GM18508 (cell line): ENCODE measurements around the gene SCAANT1.

Experiments
- ATAC-seq: cut with Tn5 transposase; IDR thresholded peaks from one replicate; pipeline ENCODE4 v1.9.1; 2021; ENCODE audit warnings: moderate number of reproducible peaks; ENCODE audit not compliant: insufficient read depth, unreplicated experiment

The SCAANT1 gene

GRCh38 chr3:63905731-63906620 is 6.2 kb downstream of the SCAANT1 start:
- no peak for ATAC-seq

- no peak for ATAC-seq
These were observed 11.7 kb downstream of the SCAANT1 start for GRCh38 chr3:63900459-63900858.

- ATAC-seq, result no peak
These were observed 12.2 kb downstream of the SCAANT1 start for GRCh38 chr3:63900010-63900409.

GRCh38 chr3:63896332-63897030 is 15.7 kb downstream of the SCAANT1 start:
- ATAC-seq, result no peak

GRCh38 chr3:63895422-63896189 is 16.6 kb downstream of the SCAANT1 start:
- no peak for ATAC-seq

- ATAC-seq, result no peak
These were observed 19.3 kb downstream of the SCAANT1 start for GRCh38 chr3:63892773-63893352.

DNA sequence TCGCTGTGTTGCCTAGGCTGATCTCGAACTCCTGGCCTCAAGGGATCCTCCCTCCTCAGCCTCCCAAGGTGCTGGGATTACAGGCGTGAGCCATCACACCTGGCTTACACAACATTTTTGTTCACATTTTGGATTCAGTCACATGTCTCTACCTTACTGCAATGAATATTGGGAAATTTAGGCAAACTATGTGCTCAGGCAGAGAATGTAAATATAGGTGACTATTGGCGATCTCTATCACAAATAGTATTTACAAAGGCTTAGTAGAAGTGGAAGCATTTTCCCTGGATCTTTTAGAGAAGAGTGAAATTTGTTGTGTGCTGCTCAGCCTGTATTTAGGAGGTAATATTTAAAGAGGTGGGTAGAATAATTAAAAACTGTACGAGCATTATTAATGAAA is 20.7 kb downstream of the SCAANT1 start:
- ATAC-seq, result no peak

GRCh38 chr3:63886858-63887257 is 25.3 kb downstream of the SCAANT1 start:
- ATAC-seq, result no peak

DNA sequence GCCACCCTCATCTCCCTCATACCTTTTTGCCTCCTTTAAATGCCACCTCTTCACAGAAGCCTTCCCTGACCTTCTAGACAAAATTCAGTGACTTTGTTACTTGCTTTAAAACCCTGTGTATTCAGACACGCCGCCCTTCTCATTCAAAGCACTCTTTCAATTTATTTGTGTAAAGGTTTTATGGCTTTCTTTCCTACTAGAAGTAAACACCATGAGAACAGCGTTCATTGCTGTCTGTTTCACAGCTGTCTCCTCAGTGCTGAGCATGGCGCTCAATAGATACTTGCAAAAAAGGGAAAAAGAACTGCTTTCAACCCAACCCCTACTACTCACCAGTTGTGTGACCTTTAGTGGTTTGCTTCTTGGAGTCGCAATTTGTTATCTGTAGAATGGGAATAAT is 31.5 kb downstream of the SCAANT1 start:
- no peak for ATAC-seq

GRCh38 chr3:63878394-63879060 is 33.7 kb downstream of the SCAANT1 start:
- no peak for ATAC-seq

GRCh38 chr3:63877737-63878393 is 34.3 kb downstream of the SCAANT1 start:
- ATAC-seq, result no peak

- ATAC-seq, result no peak
These were observed 35.9 kb downstream of the SCAANT1 start for GRCh38 chr3:63876260-63876659.

DNA sequence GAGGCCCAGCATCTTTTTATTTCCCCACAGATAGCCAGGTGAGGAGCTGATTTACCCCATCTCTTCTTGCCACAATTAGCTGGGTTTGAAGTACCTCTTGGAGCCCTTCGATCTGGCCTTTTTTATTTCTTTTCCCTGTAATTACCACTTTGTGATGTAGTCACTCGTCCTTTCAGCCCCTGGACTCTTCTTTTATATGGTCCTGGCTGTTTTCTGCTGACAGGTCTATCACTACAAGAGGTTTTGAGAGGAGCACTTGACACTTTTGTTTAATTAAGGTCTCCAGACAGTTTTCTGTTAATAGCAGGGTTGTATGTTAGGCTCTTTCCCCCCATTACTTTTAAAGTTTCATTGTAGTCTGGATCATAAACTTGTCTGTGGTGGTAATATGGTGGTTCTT is 36.7 kb downstream of the SCAANT1 start:
- no peak for ATAC-seq

- ATAC-seq, result no peak
These were observed 37.4 kb downstream of the SCAANT1 start for GRCh38 chr3:63874769-63875168.

DNA sequence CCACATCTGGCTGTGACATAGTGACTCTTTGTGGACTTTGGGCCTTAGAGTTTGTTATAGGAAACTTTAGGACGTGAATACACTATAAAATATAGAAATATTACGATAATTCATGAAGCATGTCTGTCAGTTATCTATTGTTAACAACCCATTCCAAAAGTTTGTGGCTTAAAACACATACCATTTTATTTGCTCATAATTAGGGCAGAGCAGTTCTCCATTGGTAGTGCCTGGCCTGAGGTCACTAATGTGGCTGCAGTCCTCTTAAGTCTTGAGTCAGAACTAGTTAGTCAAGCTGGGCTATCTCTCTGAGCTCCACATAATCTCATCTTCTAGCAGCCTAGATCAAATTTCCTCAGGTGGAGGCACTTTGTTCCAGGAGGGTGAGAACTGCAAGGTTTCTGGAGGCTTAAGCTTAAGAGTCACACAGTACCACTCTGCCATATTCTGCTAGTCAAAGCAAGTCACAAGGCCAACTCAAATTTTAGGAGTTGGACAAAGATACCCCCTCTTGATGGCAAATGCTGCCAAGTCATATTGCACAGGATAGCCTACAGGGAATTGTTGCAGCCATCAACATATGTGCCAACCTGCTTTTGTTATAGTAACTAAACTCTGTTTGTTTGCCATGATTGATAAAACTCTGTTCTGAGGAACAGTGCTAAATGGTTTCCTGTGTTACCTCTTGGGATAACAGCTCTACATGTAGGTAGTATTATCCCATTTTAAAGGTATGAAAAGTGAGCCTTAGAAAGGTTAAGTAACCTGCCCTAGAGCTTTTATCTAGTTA is 39.9 kb downstream of the SCAANT1 start:
- no peak for ATAC-seq

GRCh38 chr3:63870615-63871005 is 41.6 kb downstream of the SCAANT1 start:
- no peak for ATAC-seq

DNA sequence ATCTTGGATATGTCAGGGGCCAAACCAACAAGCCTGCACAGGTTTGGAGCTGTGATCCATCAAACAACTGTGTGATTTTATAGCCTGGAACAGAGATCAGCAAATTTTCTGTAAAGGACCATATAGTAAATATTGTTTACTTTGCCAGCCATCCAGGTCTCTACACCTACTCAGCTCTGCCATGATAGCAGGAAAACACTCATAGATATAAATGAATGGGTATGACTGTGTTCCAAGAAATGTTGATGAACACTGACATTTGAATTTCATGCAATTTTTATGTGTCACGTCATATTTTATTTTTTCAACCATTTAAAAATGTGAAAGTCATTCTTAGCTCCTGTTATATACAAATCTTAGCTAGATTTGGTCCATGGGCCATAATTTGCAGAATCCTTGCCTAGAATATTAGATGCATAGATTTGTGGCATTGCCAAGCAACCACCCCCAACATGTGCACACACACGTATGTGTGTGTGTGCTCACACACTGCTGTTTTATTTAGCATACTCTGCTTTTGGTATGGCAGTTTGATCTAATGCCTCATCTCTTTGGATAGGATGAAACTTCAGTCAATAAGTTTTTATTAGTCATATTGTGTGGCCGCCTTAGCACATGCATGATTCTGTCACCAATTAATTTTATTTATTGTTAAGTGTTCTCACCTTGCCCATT is 42.1 kb downstream of the SCAANT1 start:
- no peak for ATAC-seq

GRCh38 chr3:63867225-63867624 is 45.0 kb downstream of the SCAANT1 start:
- ATAC-seq, result no peak
